Measurements from ENCODE around the gene PRMT2.

PRMT2 gene

GRCh38 chr21:46616050-46616449, 19.4 kb upstream of the PRMT2 start:
- DNase-seq (ENCODE audit: low read depth) = no peak
- TF ChIP-seq MAX (IDR thresholded peaks at IDR 0.05; ENCODE audit: low read depth, low read length) (no peak), POLR2A (IDR thresholded peaks at IDR 0.05; ENCODE audit: extremely low read depth, insufficient read length) (no peak), CTCF (IDR thresholded peaks at IDR 0.05; ENCODE audit: low read depth, low read length) (no peak), MYC (IDR thresholded peaks at IDR 0.05; ENCODE audit: low read depth, low read length) (no peak)
- no peak overlapping the region for H3K4me3 ChIP-seq (ENCODE audit: low read depth, low read length)

- no peak for TF ChIP-seq MAX (IDR thresholded peaks at IDR 0.05; ENCODE audit: low read depth, low read length)
- no peak overlapping the region for H3K4me3 ChIP-seq (ENCODE audit: low read depth, low read length)
- no peak for DNase-seq (ENCODE audit: low read depth)
Measured at GRCh38 chr21:46616656-46617055, 18.8 kb upstream of the PRMT2 start.

- H3K4me3 ChIP-seq (ENCODE audit: low read depth, low read length) = no peak overlapping the region
- no peak for DNase-seq (ENCODE audit: low read depth)
- TF ChIP-seq POLR2A (IDR thresholded peaks at IDR 0.05; ENCODE audit: extremely low read depth, insufficient read length) = no peak
- TF ChIP-seq MAX (IDR thresholded peaks at IDR 0.05; ENCODE audit: low read depth, low read length) = no peak
- TF ChIP-seq MYC (IDR thresholded peaks at IDR 0.05; ENCODE audit: low read depth, low read length) = no peak
- TF ChIP-seq CTCF (IDR thresholded peaks at IDR 0.05; ENCODE audit: low read depth, low read length) = no peak
Measured at GRCh38 chr21:46617267-46618051, 18.0 kb upstream of the PRMT2 start.

GRCh38 chr21:46618738-46619379, 16.6 kb upstream of the PRMT2 start:
- H3K4me3 ChIP-seq (ENCODE audit: low read depth, low read length) = no peak overlapping the region
- DNase-seq (ENCODE audit: low read depth) = no peak
- TF ChIP-seq CTCF (IDR thresholded peaks at IDR 0.05; ENCODE audit: low read depth, low read length) = no peak
- no peak for TF ChIP-seq POLR2A (IDR thresholded peaks at IDR 0.05; ENCODE audit: extremely low read depth, insufficient read length)
- no peak for TF ChIP-seq MAX (IDR thresholded peaks at IDR 0.05; ENCODE audit: low read depth, low read length)
- TF ChIP-seq MYC (IDR thresholded peaks at IDR 0.05; ENCODE audit: low read depth, low read length) = no peak

- TF ChIP-seq CTCF (IDR thresholded peaks at IDR 0.05; ENCODE audit: low read depth, low read length) (no peak), MYC (IDR thresholded peaks at IDR 0.05; ENCODE audit: low read depth, low read length) (no peak), POLR2A (IDR thresholded peaks at IDR 0.05; ENCODE audit: extremely low read depth, insufficient read length) (no peak)
- no peak overlapping the region for H3K4me3 ChIP-seq (ENCODE audit: low read depth, low read length)
- no peak for DNase-seq (ENCODE audit: low read depth)
Measured at GRCh38 chr21:46619846-46620245, 15.6 kb upstream of the PRMT2 start.

- DNase-seq (ENCODE audit: low read depth) = no peak
- no peak overlapping the region for H3K4me3 ChIP-seq (ENCODE audit: low read depth, low read length)
- TF ChIP-seq MYC (IDR thresholded peaks at IDR 0.05; ENCODE audit: low read depth, low read length) (no peak), MAX (IDR thresholded peaks at IDR 0.05; ENCODE audit: low read depth, low read length) (no peak), CTCF (IDR thresholded peaks at IDR 0.05; ENCODE audit: low read depth, low read length) (no peak), POLR2A (IDR thresholded peaks at IDR 0.05; ENCODE audit: extremely low read depth, insufficient read length) (no peak)
Measured at GRCh38 chr21:46620846-46621245, 14.6 kb upstream of the PRMT2 start.

All from NB4 (cell line).